Neural progenitor cell (in vitro differentiated cells): ENCODE measurements around the gene TFPI2. TPM values are rescaled to one million over a fixed set of nuclear protein-coding genes. Genes with fewer than 3 reads are reported as not detected.

ENCODE experiments used
- DNase-seq: peaks from one replicate; pipeline ENCODE4 v3.0.0-alpha.2; 2016; ENCODE audit warnings: low spot score
- H2AFZ ChIP-seq: fragments of 200-600 bp; sonication (generic); replicated peaks from 2 replicates; pipeline ENCODE4 v1.6.1; 2016; ENCODE audit warnings: antibody characterized with exemption
- H3F3A ChIP-seq: fragments of 200-600 bp; sonication (generic); 2 replicates; pipeline ENCODE4 v1.6.1; 2016; ENCODE audit warnings: antibody characterized with exemption, low read depth
- H3K27ac ChIP-seq: fragments of 200-600 bp; sonication (generic); 2 replicates; pipeline ENCODE4 v1.5.1; 2016; ENCODE audit warnings: mild to moderate bottlenecking
- H3K27me3 ChIP-seq: fragments of 200-600 bp; sonication (generic); 2 replicates; pipeline ENCODE4 v1.6.1; 2016; ENCODE audit warnings: mild to moderate bottlenecking, moderate library complexity
- H3K36me3 ChIP-seq: fragments of 200-600 bp; sonication (generic); 2 replicates; pipeline ENCODE4 v1.5.1; 2016
- H3K4me1 ChIP-seq: fragments of 200-600 bp; sonication (generic); 2 replicates; pipeline ENCODE4 v1.6.1; 2016; ENCODE audit warnings: mixed run types
- H3K4me2 ChIP-seq: fragments of 200-600 bp; sonication (generic); 2 replicates; pipeline ENCODE4 v1.6.1; 2016
- H3K4me3 ChIP-seq: fragments of 200-600 bp; sonication (generic); 2 replicates; pipeline ENCODE4 v1.5.1; 2016
- H3K79me2 ChIP-seq: fragments of 200-600 bp; sonication (generic); 2 replicates; pipeline ENCODE4 v1.6.1; 2016; ENCODE audit warnings: low read depth
- H3K9ac ChIP-seq: fragments of 200-600 bp; sonication (generic); 2 replicates; pipeline ENCODE4 v1.6.1; 2016
- H3K9me3 ChIP-seq: fragments of 200-600 bp; sonication (generic); 2 replicates; pipeline ENCODE4 v1.5.1; 2016; ENCODE audit warnings: low read depth
- H4K20me1 ChIP-seq: fragments of 200-600 bp; sonication (generic); 2 replicates; pipeline ENCODE4 v1.6.1; 2016; ENCODE audit warnings: low read depth
- H3K27ac Mint-ChIP-seq: 3 replicates; pipeline ENCODE4 v1.8.0; 2021; ENCODE audit warnings: mixed read lengths
- H3K27me3 Mint-ChIP-seq: 2 replicates; pipeline ENCODE4 v1.8.0; 2022; ENCODE audit warnings: low read depth, mild to moderate bottlenecking, inconsistent platforms, moderate library complexity, mixed read lengths; ENCODE audit not compliant: insufficient read depth
- H3K36me3 Mint-ChIP-seq: 3 replicates; pipeline ENCODE4 v1.8.0; 2021; ENCODE audit warnings: mixed read lengths
- H3K4me1 Mint-ChIP-seq: 3 replicates; pipeline ENCODE4 v1.8.0; 2021; ENCODE audit warnings: mixed read lengths
- H3K4me3 Mint-ChIP-seq: 3 replicates; pipeline ENCODE4 v1.8.0; 2021; ENCODE audit warnings: mild to moderate bottlenecking, moderate library complexity, mixed read lengths
- H3K9me3 Mint-ChIP-seq: 3 replicates; pipeline ENCODE4 v1.8.0; 2020; ENCODE audit warnings: mixed read lengths
- EZH2 ChIP-seq: fragments of 200-600 bp; sonication (generic); IDR thresholded peaks from 2 replicates; pipeline ENCODE4 v1.6.1; 2017; ENCODE audit warnings: antibody characterized with exemption, mild to moderate bottlenecking, moderate library complexity
- EZH2phosphoT487 ChIP-seq: fragments of 200-600 bp; sonication (generic); IDR thresholded peaks from 2 replicates; pipeline ENCODE4 v1.6.1; 2017; ENCODE audit warnings: antibody characterized with exemption
- total RNA-seq: library from RNA; depleted of rRNA; stranded (reverse); fragments of >200 nt; gene quantifications from 2 replicates; pipeline ENCODE4 v1.2.3, GENCODE V29; 2015; ENCODE audit warnings: low replicate concordance
- TF ChIP-seq, protein P1 (sequence below): fragments of 200-600 bp; sonication (generic); IDR thresholded peaks from 2 replicates; pipeline ENCODE4 v1.5.1; 2017; ENCODE audit warnings: antibody characterized with exemption, mild to moderate bottlenecking

Gene TFPI2, protein sequence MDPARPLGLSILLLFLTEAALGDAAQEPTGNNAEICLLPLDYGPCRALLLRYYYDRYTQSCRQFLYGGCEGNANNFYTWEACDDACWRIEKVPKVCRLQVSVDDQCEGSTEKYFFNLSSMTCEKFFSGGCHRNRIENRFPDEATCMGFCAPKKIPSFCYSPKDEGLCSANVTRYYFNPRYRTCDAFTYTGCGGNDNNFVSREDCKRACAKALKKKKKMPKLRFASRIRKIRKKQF
- 1.5 and 5.8 TPM in 2 replicates for total RNA-seq

DNA sequence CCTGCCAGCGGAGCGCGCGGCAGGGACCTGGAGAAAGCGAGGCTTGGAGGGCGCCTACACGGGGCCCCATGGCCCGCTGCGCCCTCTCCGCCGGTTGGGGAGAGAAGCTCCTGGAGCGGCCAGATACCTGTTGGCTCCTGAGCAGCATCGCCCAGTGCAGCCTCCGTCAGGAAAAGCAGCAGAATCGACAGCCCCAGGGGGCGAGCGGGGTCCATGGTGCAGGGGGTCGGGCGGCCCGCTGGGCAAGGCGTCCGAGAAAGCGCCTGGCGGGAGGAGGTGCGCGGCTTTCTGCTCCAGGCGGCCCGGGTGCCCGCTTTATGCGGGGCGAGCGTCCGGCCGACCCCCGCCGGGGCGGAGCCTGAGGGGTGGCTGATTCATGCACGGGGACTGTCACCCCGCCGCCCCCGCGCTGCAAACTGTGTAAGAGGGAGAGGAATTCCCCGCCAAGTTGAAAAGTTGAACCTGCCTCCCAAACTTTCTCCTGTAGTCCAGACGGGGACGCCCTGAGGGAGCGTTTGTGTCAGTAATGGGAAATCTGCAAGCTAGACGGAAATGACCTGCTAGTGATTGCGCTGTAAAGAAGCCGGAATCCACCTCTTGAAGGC, at the start of gene TFPI2:
TFPI2 (minus strand) TSS at position 290 of the 605 bp plus-strand sequence; CDS start at position 215, 75 bp downstream.
- peaks cover 9% of the 10 kb centered on the region for H3K4me1 Mint-ChIP-seq
- Histone ChIP-seq H2AFZ (peak within 1 kb of the TSS; percentile 95), H4K20me1 (no peaks in the 10 kb centered on the region), H3K4me2 (peak within 1 kb of the TSS; percentile 95), H3F3A (no peaks in the 10 kb centered on the region), H3K27me3 (peaks cover 64% of the 10 kb centered on the region), H3K36me3 (no peaks in the 10 kb centered on the region), H3K4me1 (no peaks in the 10 kb centered on the region), H3K27ac (no peak within 1 kb of the TSS), H3K9ac (no peak within 1 kb of the TSS), H3K9me3 (no peaks in the 10 kb centered on the region), H3K4me3 (peak within 1 kb of the TSS; percentile 71), H3K79me2 (no peaks in the 10 kb centered on the region)
- peak within 1 kb of the TSS; percentile 94 for H3K27ac Mint-ChIP-seq
- TF ChIP-seq EZH2phosphoT487 (no peak), EZH2 (peak; percentile 74)
- TF ChIP-seq, protein P1, sequence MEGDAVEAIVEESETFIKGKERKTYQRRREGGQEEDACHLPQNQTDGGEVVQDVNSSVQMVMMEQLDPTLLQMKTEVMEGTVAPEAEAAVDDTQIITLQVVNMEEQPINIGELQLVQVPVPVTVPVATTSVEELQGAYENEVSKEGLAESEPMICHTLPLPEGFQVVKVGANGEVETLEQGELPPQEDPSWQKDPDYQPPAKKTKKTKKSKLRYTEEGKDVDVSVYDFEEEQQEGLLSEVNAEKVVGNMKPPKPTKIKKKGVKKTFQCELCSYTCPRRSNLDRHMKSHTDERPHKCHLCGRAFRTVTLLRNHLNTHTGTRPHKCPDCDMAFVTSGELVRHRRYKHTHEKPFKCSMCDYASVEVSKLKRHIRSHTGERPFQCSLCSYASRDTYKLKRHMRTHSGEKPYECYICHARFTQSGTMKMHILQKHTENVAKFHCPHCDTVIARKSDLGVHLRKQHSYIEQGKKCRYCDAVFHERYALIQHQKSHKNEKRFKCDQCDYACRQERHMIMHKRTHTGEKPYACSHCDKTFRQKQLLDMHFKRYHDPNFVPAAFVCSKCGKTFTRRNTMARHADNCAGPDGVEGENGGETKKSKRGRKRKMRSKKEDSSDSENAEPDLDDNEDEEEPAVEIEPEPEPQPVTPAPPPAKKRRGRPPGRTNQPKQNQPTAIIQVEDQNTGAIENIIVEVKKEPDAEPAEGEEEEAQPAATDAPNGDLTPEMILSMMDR, result no peak
- DNase-seq, result peak; percentile 63
- H3K36me3 Mint-ChIP-seq, result no peaks in the 10 kb centered on the region
- H3K9me3 Mint-ChIP-seq, result no peaks in the 10 kb centered on the region
- H3K4me3 Mint-ChIP-seq, result peak within 1 kb of the TSS; percentile 97
- peaks cover 10% of the 10 kb centered on the region for H3K27me3 Mint-ChIP-seq

DNA sequence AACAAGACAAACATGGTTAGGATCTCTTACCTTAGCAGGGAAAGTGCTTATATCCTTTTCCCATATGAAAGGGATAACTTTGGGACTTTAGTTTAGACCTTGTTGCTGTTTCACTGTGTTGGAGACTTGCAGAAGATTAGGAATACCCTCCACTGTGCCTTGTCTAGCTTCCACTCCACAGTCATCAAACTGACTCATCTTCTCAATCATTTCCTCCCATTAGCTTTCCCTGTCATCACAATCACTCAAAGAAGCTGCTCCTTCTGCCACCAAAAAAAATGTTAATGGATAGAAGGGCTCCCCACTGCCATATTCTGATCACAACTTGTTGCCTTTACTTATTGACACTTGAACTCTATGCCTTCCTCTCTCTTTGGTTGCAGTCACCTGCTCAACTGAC, 47.7 kb upstream of the TFPI2 start:
- H3K4me3 ChIP-seq, result no peak overlapping the region
- no peak overlapping the region for H3K27ac Mint-ChIP-seq
- no peak for DNase-seq
- no peak overlapping the region for H3K4me3 Mint-ChIP-seq
- H3K79me2 ChIP-seq, result no peaks in the 10 kb centered on the region
- no peaks in the 10 kb centered on the region for H3K9me3 ChIP-seq
- no peaks in the 10 kb centered on the region for H3K27me3 ChIP-seq
- no peak overlapping the region for H3K27ac ChIP-seq
- no peaks in the 10 kb centered on the region for H3F3A ChIP-seq
- no peak overlapping the region for H2AFZ ChIP-seq
- peaks cover 3% of the 10 kb centered on the region for H3K27me3 Mint-ChIP-seq
- H3K9me3 Mint-ChIP-seq, result peaks cover 6% of the 10 kb centered on the region
- no peaks in the 10 kb centered on the region for H3K4me1 ChIP-seq
- H3K4me2 ChIP-seq, result no peak overlapping the region
- no peaks in the 10 kb centered on the region for H3K36me3 ChIP-seq
- H3K4me1 Mint-ChIP-seq, result peaks cover 2% of the 10 kb centered on the region
- H4K20me1 ChIP-seq, result no peaks in the 10 kb centered on the region
- no peak overlapping the region for H3K9ac ChIP-seq
- TF ChIP-seq EZH2, result no peak
- TF ChIP-seq EZH2phosphoT487, result no peak
- TF ChIP-seq, protein P1, result no peak
- H3K36me3 Mint-ChIP-seq, result no peaks in the 10 kb centered on the region

DNA sequence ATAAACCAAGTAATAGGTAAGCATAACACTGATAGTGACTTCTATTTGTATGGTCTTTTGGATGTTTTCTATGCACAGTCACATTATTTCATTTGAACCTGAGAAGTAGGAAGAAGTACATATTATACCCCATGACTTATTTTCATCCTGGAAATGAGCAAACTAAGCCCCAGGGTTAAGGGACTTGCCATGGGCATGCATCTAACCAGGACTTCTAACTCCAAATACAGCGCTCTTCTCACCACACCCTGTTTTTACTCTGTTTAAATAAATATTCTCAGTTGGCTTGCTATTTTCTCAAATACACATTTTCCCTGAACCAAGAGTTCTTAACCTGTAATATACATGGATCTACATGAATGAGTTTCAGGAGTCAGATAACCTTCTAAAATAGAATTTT, 47.3 kb upstream of the TFPI2 start:
- Histone ChIP-seq H3F3A (no peaks in the 10 kb centered on the region), H3K4me3 (no peak overlapping the region), H3K27me3 (no peaks in the 10 kb centered on the region), H3K36me3 (no peaks in the 10 kb centered on the region), H3K4me1 (no peaks in the 10 kb centered on the region), H4K20me1 (no peaks in the 10 kb centered on the region), H3K9ac (no peak overlapping the region), H2AFZ (no peak overlapping the region), H3K27ac (no peak overlapping the region), H3K4me2 (no peak overlapping the region), H3K9me3 (no peaks in the 10 kb centered on the region), H3K79me2 (no peaks in the 10 kb centered on the region)
- Mint-ChIP-seq H3K27ac (no peak overlapping the region), H3K4me1 (peaks cover 2% of the 10 kb centered on the region), H3K36me3 (no peaks in the 10 kb centered on the region), H3K27me3 (peaks cover 3% of the 10 kb centered on the region), H3K4me3 (no peak overlapping the region), H3K9me3 (peaks cover 6% of the 10 kb centered on the region)
- DNase-seq, result no peak
- TF ChIP-seq, protein P1, result no peak
- TF ChIP-seq EZH2 (no peak), EZH2phosphoT487 (no peak)
